HCT116 (cell line): ENCODE results near the gene MROH7. TPM values are rescaled to one million over a fixed set of nuclear protein-coding genes. Genes with fewer than 3 reads are reported as not detected.

ENCODE experiments used
- ATAC-seq: fragments of 200-7000 bp; cut with Tn5 transposase; 2 replicates; pipeline ENCODE4 v1.9.1; 2020; ENCODE audit warnings: mild to moderate bottlenecking, moderate library complexity
- BruUV-seq: library from RNA; stranded (reverse); fragments of 400-500 nt; replicated peaks from 2 replicates; lab custom pipeline; 2021; lab: Mats Ljungman, UMichigan
- CTCF ChIA-PET: fragments of 300-600 bp; sonication (Branson Sonifier 250); formaldehyde crosslinking; loops from one replicate; lab custom pipeline; 2021; ENCODE audit warnings: antibody characterized with exemption; lab: Charles Lee
- POLR2A ChIA-PET: fragments of 300-600, 350-600 bp; sonication (Branson Sonifier 250); formaldehyde crosslinking; loops from one replicate; lab custom pipeline; 2021; ENCODE audit warnings: antibody characterized with exemption; lab: Charles Lee
- RAD21 ChIA-PET, 2 experiments: fragments of 300-600 bp; sonication (Branson Sonifier 250); formaldehyde crosslinking; loops; one replicate each; lab custom pipeline; 2023; ENCODE audit warnings: low total read pairs in 2 of 2; ENCODE audit not compliant: uncharacterized antibody in 2 of 2, unreplicated experiment in 2 of 2, low non-redundant PET in 1 of 2; lab: Charles Lee
- DNase-seq: peaks from one replicate; pipeline ENCODE4 v3.0.0-alpha.2; 2010; ENCODE audit warnings: low read depth, low spot score
- H2AFZ ChIP-seq: fragments of 200-600 bp; shearing (Covaris generic), sonication (generic); 2 replicates; pipeline ENCODE4 v1.6.1; 2017; ENCODE audit warnings: low read depth, mixed run types, mixed read lengths, antibody characterized with exemption, low read length; ENCODE audit not compliant: poor library complexity, severe bottlenecking
- H3K27ac ChIP-seq: 2 replicates; pipeline ENCODE4 v1.5.1; 2012; ENCODE audit warnings: low read depth, low read length
- H3K27me3 ChIP-seq: fragments of 200-600 bp; sonication (generic); 2 replicates; pipeline ENCODE4 v1.6.1; 2016; ENCODE audit warnings: mixed run types, low read length, mixed read lengths; ENCODE audit not compliant: insufficient read depth
- H3K36me3 ChIP-seq, 2 experiments: fragments of 200-500 bp in 1 of 2; fragments of 200-600 bp in 1 of 2; sonication (Bioruptor generic) in 1 of 2; sonication (generic) in 1 of 2; 2 replicates each; pipeline versions ENCODE4 v1.5.1 to v1.6.1; 2014 to 2016; ENCODE audit warnings: low read length in 2 of 2, inconsistent platforms in 1 of 2, mixed read lengths in 1 of 2, mixed run types in 1 of 2; ENCODE audit not compliant: insufficient read depth in 2 of 2, control insufficient read depth in 1 of 2
- H3K4me1 ChIP-seq, 2 experiments: fragments of 200-600 bp in 1 of 2; sonication (generic) in 1 of 2; 2 replicates each; pipeline versions ENCODE4 v1.5.1 to v1.6.1; 2012 to 2017; ENCODE audit warnings: low read length in 2 of 2, inconsistent platforms in 1 of 2, mild to moderate bottlenecking in 1 of 2, mixed read lengths in 1 of 2, mixed run types in 1 of 2, moderate library complexity in 1 of 2; ENCODE audit not compliant: insufficient read depth in 2 of 2, control insufficient read depth in 1 of 2
- H3K4me2 ChIP-seq: fragments of 200-600 bp; sonication (generic); 2 replicates; pipeline ENCODE4 v1.6.1; 2017; ENCODE audit warnings: mixed run types, low read length, mixed read lengths
- H3K4me3 ChIP-seq, 2 experiments: fragments of 200-600 bp in 1 of 2; sonication (generic) in 1 of 2; replicated peaks in 1 of 2; 2 replicates each; pipeline ENCODE4 v1.5.1; 2011 to 2016; ENCODE audit warnings: low read length in 2 of 2, control low read depth in 1 of 2, low read depth in 1 of 2, mild to moderate bottlenecking in 1 of 2, mixed read lengths in 1 of 2, mixed run types in 1 of 2
- H3K79me2 ChIP-seq: fragments of 200-600 bp; sonication (generic); 2 replicates; pipeline ENCODE4 v1.6.1; 2017; ENCODE audit warnings: mild to moderate bottlenecking, mixed run types, low read length, moderate library complexity, mixed read lengths; ENCODE audit not compliant: insufficient read depth
- H3K9ac ChIP-seq: fragments of 200-600 bp; sonication (generic); 2 replicates; pipeline ENCODE4 v1.6.1; 2016; ENCODE audit warnings: low read length, mixed read lengths
- H3K9me2 ChIP-seq: fragments of 200-600 bp; sonication (generic), shearing (Covaris generic); 2 replicates; pipeline ENCODE4 v1.6.1; 2017; ENCODE audit warnings: mixed run types, mild to moderate bottlenecking, moderate library complexity; ENCODE audit not compliant: insufficient read depth
- H3K9me3 ChIP-seq, 2 experiments: fragments of 200-500 bp in 1 of 2; fragments of 200-600 bp in 1 of 2; sonication (Bioruptor generic) in 1 of 2; sonication (generic) in 1 of 2; 2 replicates each; pipeline ENCODE4 v1.6.1; 2014 to 2017; ENCODE audit warnings: low read length in 2 of 2, mixed read lengths in 2 of 2, inconsistent platforms in 1 of 2, low read depth in 1 of 2, mild to moderate bottlenecking in 1 of 2, mixed run types in 1 of 2, moderate library complexity in 1 of 2; ENCODE audit not compliant: control insufficient read depth in 1 of 2, insufficient read depth in 1 of 2
- H4K20me1 ChIP-seq: fragments of 200-600 bp; sonication (generic), shearing (Covaris generic); 2 replicates; pipeline ENCODE4 v1.6.1; 2017; ENCODE audit warnings: mixed run types, mild to moderate bottlenecking, moderate library complexity; ENCODE audit not compliant: insufficient read depth
- CBX3 ChIP-seq: IDR thresholded peaks from 2 replicates; pipeline ENCODE4 v1.6.1; 2012; ENCODE audit warnings: low read depth
- CEBPB ChIP-seq: IDR thresholded peaks from 2 replicates; pipeline ENCODE4 v1.6.1; 2012; ENCODE audit warnings: low read depth
- EZH2phosphoT487 ChIP-seq: fragments of 200-600 bp; IDR thresholded peaks from 2 replicates; pipeline ENCODE4 v1.6.1; 2018; ENCODE audit warnings: antibody characterized with exemption, borderline replicate concordance
- FOSL1 ChIP-seq: IDR thresholded peaks from 2 replicates; pipeline ENCODE4 v1.6.1; 2012; ENCODE audit warnings: low read depth
- JUND ChIP-seq: IDR thresholded peaks from 2 replicates; pipeline ENCODE4 v1.6.1; 2012
- POLR2AphosphoS5 ChIP-seq: IDR thresholded peaks from 2 replicates; pipeline ENCODE4 v1.6.1; 2011; ENCODE audit warnings: mild to moderate bottlenecking, low read depth, low read length, moderate library complexity
- RAD21 ChIP-seq: IDR thresholded peaks from 2 replicates; pipeline ENCODE4 v1.6.1; 2012; ENCODE audit warnings: low read depth, mild to moderate bottlenecking
- SIN3A ChIP-seq: IDR thresholded peaks from 2 replicates; pipeline ENCODE4 v1.6.1; 2012; ENCODE audit warnings: low read depth
- SP1 ChIP-seq: IDR thresholded peaks from 2 replicates; pipeline ENCODE4 v1.6.1; 2012; ENCODE audit warnings: low read depth
- YY1 ChIP-seq: IDR thresholded peaks from 2 replicates; pipeline ENCODE4 v1.6.1; 2011; ENCODE audit warnings: low read length, low read depth, moderate library complexity, mild to moderate bottlenecking; ENCODE audit not compliant: insufficient replicate concordance; ENCODE audit errors: extremely low read depth
- ZNF274 ChIP-seq: fragments of 200-500 bp; sonication (Bioruptor generic); IDR thresholded peaks from 2 replicates; pipeline ENCODE4 v1.6.1; 2014; ENCODE audit warnings: mild to moderate bottlenecking, low read depth, low read length, inconsistent platforms
- intact Hi-C: fragments of 100-400 bp; cut with micrococcal nuclease; formaldehyde crosslinking; loops from 2 replicates; pipeline ENCODE4 v1.10.0; 2022
- total RNA-seq: library from RNA; stranded (reverse); gene quantifications from one replicate; pipeline ENCODE4 v1.2.1, GENCODE V29; 2021; ENCODE audit not compliant: unreplicated experiment
- TF ChIP-seq, protein P1 (sequence below): IDR thresholded peaks from 2 replicates; pipeline ENCODE4 v1.6.1; 2012
- TF ChIP-seq, protein P2 (sequence below), 3 experiments: fragments of 200-600 bp in 1 of 3; sonication (generic) in 1 of 3; IDR thresholded peaks in 2 of 3; conservative IDR thresholded peaks in 1 of 3; 2 replicates each; pipeline ENCODE4 v1.5.1; 2012 to 2017; ENCODE audit warnings: low read depth in 2 of 3, low read length in 2 of 3, antibody characterized with exemption in 1 of 3, borderline replicate concordance in 1 of 3, control low read depth in 1 of 3, mild to moderate bottlenecking in 1 of 3, mixed read lengths in 1 of 3, mixed run types in 1 of 3, moderate library complexity in 1 of 3; ENCODE audit not compliant: insufficient read depth in 1 of 3
- TF ChIP-seq, protein P3 (sequence below): IDR thresholded peaks from 2 replicates; pipeline ENCODE4 v1.6.1; 2012
- TF ChIP-seq, protein P4 (sequence below): IDR thresholded peaks from 2 replicates; pipeline ENCODE4 v1.6.1; 2011; ENCODE audit warnings: mild to moderate bottlenecking, low read length, moderate library complexity; ENCODE audit not compliant: insufficient replicate concordance; ENCODE audit errors: extremely low read depth
- TF ChIP-seq, protein P5 (sequence below): IDR thresholded peaks from 2 replicates; pipeline ENCODE4 v1.6.1; 2012; ENCODE audit warnings: low read depth

The MROH7 gene
- total RNA-seq, 1 experiment from 2014 or later, result 1.1 TPM

DNA sequence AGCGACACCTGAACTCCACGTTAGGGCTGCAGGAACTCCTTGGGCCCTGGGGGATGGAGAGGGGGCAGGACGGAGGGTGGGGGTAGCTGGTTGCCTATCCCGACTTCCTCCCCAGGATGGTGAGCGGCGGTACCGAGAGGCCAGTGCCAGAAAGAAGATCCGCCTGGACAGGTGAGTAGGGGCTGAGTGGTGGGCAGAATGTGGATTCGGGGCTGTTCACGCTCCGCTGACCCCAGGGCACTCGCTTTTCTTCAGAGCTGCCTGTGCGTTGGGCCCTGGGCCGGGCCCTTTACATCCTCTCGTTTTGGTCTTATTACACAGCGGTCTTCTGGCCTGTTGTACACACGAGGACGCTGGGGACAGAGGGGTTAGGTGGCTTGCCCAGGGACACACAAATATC, 39.0 kb upstream of the MROH7 start:
- POLR2A ChIA-PET, result no interaction called here
- ATAC-seq (no peak), DNase-seq (no peak)
- no peaks in the 10 kb centered on the region for H3K9me3 ChIP-seq
- no peaks in the 10 kb centered on the region for H3K9me2 ChIP-seq
- TF ChIP-seq, protein P1, sequence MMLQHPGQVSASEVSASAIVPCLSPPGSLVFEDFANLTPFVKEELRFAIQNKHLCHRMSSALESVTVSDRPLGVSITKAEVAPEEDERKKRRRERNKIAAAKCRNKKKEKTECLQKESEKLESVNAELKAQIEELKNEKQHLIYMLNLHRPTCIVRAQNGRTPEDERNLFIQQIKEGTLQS, result no peak
- TF ChIP-seq SP1, result no peak
- TF ChIP-seq, protein P2, sequence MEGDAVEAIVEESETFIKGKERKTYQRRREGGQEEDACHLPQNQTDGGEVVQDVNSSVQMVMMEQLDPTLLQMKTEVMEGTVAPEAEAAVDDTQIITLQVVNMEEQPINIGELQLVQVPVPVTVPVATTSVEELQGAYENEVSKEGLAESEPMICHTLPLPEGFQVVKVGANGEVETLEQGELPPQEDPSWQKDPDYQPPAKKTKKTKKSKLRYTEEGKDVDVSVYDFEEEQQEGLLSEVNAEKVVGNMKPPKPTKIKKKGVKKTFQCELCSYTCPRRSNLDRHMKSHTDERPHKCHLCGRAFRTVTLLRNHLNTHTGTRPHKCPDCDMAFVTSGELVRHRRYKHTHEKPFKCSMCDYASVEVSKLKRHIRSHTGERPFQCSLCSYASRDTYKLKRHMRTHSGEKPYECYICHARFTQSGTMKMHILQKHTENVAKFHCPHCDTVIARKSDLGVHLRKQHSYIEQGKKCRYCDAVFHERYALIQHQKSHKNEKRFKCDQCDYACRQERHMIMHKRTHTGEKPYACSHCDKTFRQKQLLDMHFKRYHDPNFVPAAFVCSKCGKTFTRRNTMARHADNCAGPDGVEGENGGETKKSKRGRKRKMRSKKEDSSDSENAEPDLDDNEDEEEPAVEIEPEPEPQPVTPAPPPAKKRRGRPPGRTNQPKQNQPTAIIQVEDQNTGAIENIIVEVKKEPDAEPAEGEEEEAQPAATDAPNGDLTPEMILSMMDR (IDR thresholded peaks at IDR 0.05 in 2 of 3, conservative IDR thresholded peaks at IDR 0.05 in 1 of 3; ENCODE audit: borderline replicate concordance in 1 of 3, insufficient read depth in 1 of 3, low read depth in 2 of 3, low read length in 2 of 3), result no peak
- no peak for TF ChIP-seq ZNF274
- TF ChIP-seq POLR2AphosphoS5, result no peak
- no peak for TF ChIP-seq FOSL1
- TF ChIP-seq CEBPB, result no peak
- TF ChIP-seq SIN3A, result no peak
- TF ChIP-seq, protein P3, sequence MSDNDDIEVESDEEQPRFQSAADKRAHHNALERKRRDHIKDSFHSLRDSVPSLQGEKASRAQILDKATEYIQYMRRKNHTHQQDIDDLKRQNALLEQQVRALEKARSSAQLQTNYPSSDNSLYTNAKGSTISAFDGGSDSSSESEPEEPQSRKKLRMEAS, result no peak
- no peak for TF ChIP-seq RAD21
- no peak for TF ChIP-seq EZH2phosphoT487
- TF ChIP-seq JUND, result no peak
- TF ChIP-seq CBX3, result no peak
- TF ChIP-seq, protein P4, sequence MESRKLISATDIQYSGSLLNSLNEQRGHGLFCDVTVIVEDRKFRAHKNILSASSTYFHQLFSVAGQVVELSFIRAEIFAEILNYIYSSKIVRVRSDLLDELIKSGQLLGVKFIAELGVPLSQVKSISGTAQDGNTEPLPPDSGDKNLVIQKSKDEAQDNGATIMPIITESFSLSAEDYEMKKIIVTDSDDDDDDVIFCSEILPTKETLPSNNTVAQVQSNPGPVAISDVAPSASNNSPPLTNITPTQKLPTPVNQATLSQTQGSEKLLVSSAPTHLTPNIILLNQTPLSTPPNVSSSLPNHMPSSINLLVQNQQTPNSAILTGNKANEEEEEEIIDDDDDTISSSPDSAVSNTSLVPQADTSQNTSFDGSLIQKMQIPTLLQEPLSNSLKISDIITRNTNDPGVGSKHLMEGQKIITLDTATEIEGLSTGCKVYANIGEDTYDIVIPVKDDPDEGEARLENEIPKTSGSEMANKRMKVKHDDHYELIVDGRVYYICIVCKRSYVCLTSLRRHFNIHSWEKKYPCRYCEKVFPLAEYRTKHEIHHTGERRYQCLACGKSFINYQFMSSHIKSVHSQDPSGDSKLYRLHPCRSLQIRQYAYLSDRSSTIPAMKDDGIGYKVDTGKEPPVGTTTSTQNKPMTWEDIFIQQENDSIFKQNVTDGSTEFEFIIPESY, result no peak
- no peak for TF ChIP-seq YY1
- TF ChIP-seq, protein P5, sequence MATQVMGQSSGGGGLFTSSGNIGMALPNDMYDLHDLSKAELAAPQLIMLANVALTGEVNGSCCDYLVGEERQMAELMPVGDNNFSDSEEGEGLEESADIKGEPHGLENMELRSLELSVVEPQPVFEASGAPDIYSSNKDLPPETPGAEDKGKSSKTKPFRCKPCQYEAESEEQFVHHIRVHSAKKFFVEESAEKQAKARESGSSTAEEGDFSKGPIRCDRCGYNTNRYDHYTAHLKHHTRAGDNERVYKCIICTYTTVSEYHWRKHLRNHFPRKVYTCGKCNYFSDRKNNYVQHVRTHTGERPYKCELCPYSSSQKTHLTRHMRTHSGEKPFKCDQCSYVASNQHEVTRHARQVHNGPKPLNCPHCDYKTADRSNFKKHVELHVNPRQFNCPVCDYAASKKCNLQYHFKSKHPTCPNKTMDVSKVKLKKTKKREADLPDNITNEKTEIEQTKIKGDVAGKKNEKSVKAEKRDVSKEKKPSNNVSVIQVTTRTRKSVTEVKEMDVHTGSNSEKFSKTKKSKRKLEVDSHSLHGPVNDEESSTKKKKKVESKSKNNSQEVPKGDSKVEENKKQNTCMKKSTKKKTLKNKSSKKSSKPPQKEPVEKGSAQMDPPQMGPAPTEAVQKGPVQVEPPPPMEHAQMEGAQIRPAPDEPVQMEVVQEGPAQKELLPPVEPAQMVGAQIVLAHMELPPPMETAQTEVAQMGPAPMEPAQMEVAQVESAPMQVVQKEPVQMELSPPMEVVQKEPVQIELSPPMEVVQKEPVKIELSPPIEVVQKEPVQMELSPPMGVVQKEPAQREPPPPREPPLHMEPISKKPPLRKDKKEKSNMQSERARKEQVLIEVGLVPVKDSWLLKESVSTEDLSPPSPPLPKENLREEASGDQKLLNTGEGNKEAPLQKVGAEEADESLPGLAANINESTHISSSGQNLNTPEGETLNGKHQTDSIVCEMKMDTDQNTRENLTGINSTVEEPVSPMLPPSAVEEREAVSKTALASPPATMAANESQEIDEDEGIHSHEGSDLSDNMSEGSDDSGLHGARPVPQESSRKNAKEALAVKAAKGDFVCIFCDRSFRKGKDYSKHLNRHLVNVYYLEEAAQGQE, result no peak
- no peak overlapping the region for H3K9ac ChIP-seq
- no TSS peak for BruUV-seq
- H3K4me3 ChIP-seq, result no peak overlapping the region
- RAD21 ChIA-PET, result no interaction called here
- no peak overlapping the region for H2AFZ ChIP-seq
- H3K79me2 ChIP-seq, result no peaks in the 10 kb centered on the region
- H3K27me3 ChIP-seq, result no peaks in the 10 kb centered on the region
- CTCF ChIA-PET, result no interaction called here
- no peak overlapping the region for H3K4me2 ChIP-seq
- peaks cover 3 to 10% of the 10 kb centered on the region in 2 experiments; a peak in 3 of 4 replicates for H3K36me3 ChIP-seq
- H3K4me1 ChIP-seq, result no peaks in the 10 kb centered on the region
- no peaks in the 10 kb centered on the region for H4K20me1 ChIP-seq
- no peak overlapping the region for H3K27ac ChIP-seq
- intact Hi-C loops, result no loop called here
